IMR-90 (cell line): ENCODE results near the gene PSPN. TPM values are rescaled to one million over a fixed set of nuclear protein-coding genes. Genes with fewer than 3 reads are reported as not detected.
A peak's percentile ranks its signal among the peaks of the same experiment; 100 is the strongest.

Source experiments
- ATAC-seq: fragments of 200-7000 bp; cut with Tn5 transposase; 2 replicates; pipeline ENCODE4 v1.9.1; 2020; ENCODE audit warnings: low read depth, mild to moderate bottlenecking, moderate library complexity
- BruUV-seq: library from RNA; stranded (reverse); fragments of 400-500 nt; replicated peaks from 2 replicates; lab custom pipeline; 2021; lab: Mats Ljungman, UMichigan
- CTCF ChIA-PET: fragments of 300-600 bp; formaldehyde crosslinking; extraction: SDS; loops from one replicate; lab custom pipeline; 2021; ENCODE audit warnings: antibody characterized with exemption; lab: Yijun Ruan, JAX
- POLR2A ChIA-PET: fragments of 300-600 bp; sonication (Branson Sonifier 250); formaldehyde crosslinking; loops from one replicate; lab custom pipeline; 2022; ENCODE audit warnings: antibody characterized with exemption; ENCODE audit not compliant: unreplicated experiment; lab: Charles Lee
- DNase-seq: peaks from one replicate; pipeline ENCODE4 v3.0.0; 2013
- H2AFZ ChIP-seq: replicated peaks from 2 replicates; pipeline ENCODE3; 2013; ENCODE audit warnings: low read length, mild to moderate bottlenecking; ENCODE audit not compliant: poor library complexity
- H2AK5ac ChIP-seq: 2 replicates; pipeline ENCODE4 v1.6.1; 2013; ENCODE audit warnings: low read depth, low read length, inconsistent platforms
- H2AK9ac ChIP-seq: replicated peaks from 2 replicates; pipeline ENCODE3; 2013; ENCODE audit warnings: mild to moderate bottlenecking, low read depth, low read length, moderate library complexity; ENCODE audit not compliant: poor library complexity
- H2BK120ac ChIP-seq: 2 replicates; pipeline ENCODE4 v1.6.1; 2013; ENCODE audit warnings: low read depth, low read length, inconsistent platforms
- H2BK15ac ChIP-seq: 3 replicates; pipeline ENCODE4 v1.6.1; 2013; ENCODE audit warnings: low read depth, low read length, inconsistent platforms
- H2BK20ac ChIP-seq: 2 replicates; pipeline ENCODE4 v1.6.1; 2013; ENCODE audit warnings: low read depth, mild to moderate bottlenecking, inconsistent platforms, low read length, moderate library complexity
- H2BK5ac ChIP-seq: 2 replicates; pipeline ENCODE4 v1.6.1; 2013; ENCODE audit warnings: mild to moderate bottlenecking, low read depth, low read length, inconsistent platforms; ENCODE audit not compliant: poor library complexity, severe bottlenecking
- H3K14ac ChIP-seq: replicated peaks from 2 replicates; pipeline ENCODE4 v1.6.1; 2013; ENCODE audit warnings: low read depth, low read length, inconsistent platforms
- H3K18ac ChIP-seq: 2 replicates; pipeline ENCODE4 v1.6.1; 2013; ENCODE audit warnings: low read depth, low read length, control low read depth
- H3K23ac ChIP-seq: 2 replicates; pipeline ENCODE4 v1.6.1; 2013; ENCODE audit warnings: low read depth, low read length, inconsistent platforms
- H3K27ac ChIP-seq: 2 replicates; pipeline ENCODE4 v1.5.1; 2013; ENCODE audit warnings: mild to moderate bottlenecking, control low read depth, low read length; ENCODE audit not compliant: insufficient read depth
- H3K27me3 ChIP-seq: 2 replicates; pipeline ENCODE4 v1.6.1; 2013; ENCODE audit warnings: low read length; ENCODE audit not compliant: control insufficient read depth, insufficient read depth
- H3K36me3 ChIP-seq: 2 replicates; pipeline ENCODE4 v1.6.1; 2013; ENCODE audit warnings: low read length, mixed read lengths; ENCODE audit not compliant: control insufficient read depth, insufficient read depth
- H3K4ac ChIP-seq: 2 replicates; pipeline ENCODE4 v1.6.1; 2013; ENCODE audit warnings: low read depth, low read length, inconsistent platforms
- H3K4me1 ChIP-seq: 2 replicates; pipeline ENCODE4 v1.6.1; 2013; ENCODE audit warnings: low read length, mixed read lengths; ENCODE audit not compliant: control insufficient read depth, insufficient read depth
- H3K4me2 ChIP-seq: 2 replicates; pipeline ENCODE4 v1.6.1; 2013; ENCODE audit warnings: low read depth, mild to moderate bottlenecking, control low read depth, low read length, moderate library complexity
- H3K4me3 ChIP-seq: 2 replicates; pipeline ENCODE4 v1.5.1; 2013; ENCODE audit warnings: low read depth, mild to moderate bottlenecking, control low read depth, low read length, moderate library complexity; ENCODE audit not compliant: insufficient read depth
- H3K56ac ChIP-seq: 2 replicates; pipeline ENCODE4 v1.6.1; 2013; ENCODE audit warnings: low read length, inconsistent platforms; ENCODE audit not compliant: insufficient read depth; ENCODE audit errors: extremely low read depth
- H3K79me1 ChIP-seq, 2 experiments: 2 replicates each; pipeline ENCODE4 v1.6.1; 2013; ENCODE audit warnings: low read length in 2 of 2, inconsistent platforms in 1 of 2, low read depth in 1 of 2
- H3K9ac ChIP-seq: 2 replicates; pipeline ENCODE4 v1.6.1; 2013; ENCODE audit warnings: low read depth, low read length, control low read depth
- H3K9me1 ChIP-seq: 2 replicates; pipeline ENCODE4 v1.6.1; 2013; ENCODE audit warnings: low read length, inconsistent platforms; ENCODE audit not compliant: insufficient read depth
- H3K9me3 ChIP-seq: 2 replicates; pipeline ENCODE4 v1.6.1; 2013; ENCODE audit warnings: low read length; ENCODE audit not compliant: control insufficient read depth, insufficient read depth
- H4K20me1 ChIP-seq: 2 replicates; pipeline ENCODE4 v1.6.1; 2013; ENCODE audit warnings: low read length, inconsistent platforms; ENCODE audit not compliant: insufficient read depth
- H4K5ac ChIP-seq: 2 replicates; pipeline ENCODE4 v1.6.1; 2013; ENCODE audit warnings: mild to moderate bottlenecking, low read depth, low read length, control low read depth
- H4K8ac ChIP-seq, 2 experiments: 2 replicates each; pipeline ENCODE4 v1.6.1; 2013; ENCODE audit warnings: low read depth in 2 of 2, low read length in 2 of 2, control low read depth in 1 of 2, inconsistent platforms in 1 of 2
- H4K91ac ChIP-seq: 2 replicates; pipeline ENCODE4 v1.6.1; 2013; ENCODE audit warnings: low read depth, low read length, inconsistent platforms; ENCODE audit not compliant: insufficient read depth
- BHLHE40 ChIP-seq: fragments of 150-350 bp; IDR thresholded peaks from 2 replicates; pipeline ENCODE4 v1.6.1; 2016; ENCODE audit warnings: mild to moderate bottlenecking, low read depth, low read length
- CEBPB ChIP-seq: IDR thresholded peaks from 2 replicates; pipeline ENCODE4 v1.6.1; 2012; ENCODE audit warnings: low read depth, low read length, improper control_type of control experiment
- CHD1 ChIP-seq: IDR thresholded peaks from 2 replicates; pipeline ENCODE4 v1.6.1; 2012; ENCODE audit warnings: low read depth, low read length, improper control_type of control experiment
- FOS ChIP-seq: fragments of 150-350 bp; IDR thresholded peaks from 2 replicates; pipeline ENCODE4 v1.6.1; 2016; ENCODE audit warnings: low read depth, low read length
- MAFK ChIP-seq: IDR thresholded peaks from 2 replicates; pipeline ENCODE4 v1.6.1; 2012; ENCODE audit warnings: low read depth, low read length, improper control_type of control experiment
- MAZ ChIP-seq: IDR thresholded peaks from 2 replicates; pipeline ENCODE4 v1.6.1; 2012; ENCODE audit warnings: low read depth, mild to moderate bottlenecking, low read length, improper control_type of control experiment, moderate library complexity, borderline replicate concordance
- MXI1 ChIP-seq: IDR thresholded peaks from 2 replicates; pipeline ENCODE4 v1.6.1; 2012; ENCODE audit warnings: low read depth, mild to moderate bottlenecking, low read length, moderate library complexity, borderline replicate concordance
- NFE2L2 ChIP-seq: fragments of 150-350 bp; IDR thresholded peaks from 2 replicates; pipeline ENCODE4 v1.6.1; 2016; ENCODE audit warnings: low read depth, mild to moderate bottlenecking, low read length
- RAD21 ChIP-seq: IDR thresholded peaks from 2 replicates; pipeline ENCODE4 v1.6.1; 2012; ENCODE audit warnings: low read length, improper control_type of control experiment
- RCOR1 ChIP-seq: IDR thresholded peaks from 2 replicates; pipeline ENCODE4 v1.6.1; 2012; ENCODE audit warnings: mild to moderate bottlenecking, low read length, improper control_type of control experiment; ENCODE audit not compliant: insufficient replicate concordance
- RFX5 ChIP-seq: IDR thresholded peaks from 2 replicates; pipeline ENCODE4 v1.8.0; 2012; ENCODE audit warnings: low read depth, mild to moderate bottlenecking, low read length, moderate library complexity
- WGBS, 2 experiments: methylation state at CpG; one replicate each; pipeline versions ENCODE4 v1.1.5 to v1.1.7; 2013; ENCODE audit warnings: missing lambda C conversion rate in 2 of 2; ENCODE audit not compliant: insufficient read length in 1 of 2; ENCODE audit errors: extremely low coverage in 2 of 2; 5-methylcytosine and 5-hydroxymethylcytosine counted together
- dilution Hi-C: fragments of 300-500 bp; cut with HindIII; formaldehyde crosslinking; loops from one replicate; pipeline ENCODE4 v1.14.3; 2018; ENCODE audit warnings: low sequenced_read_pairs; ENCODE audit not compliant: unreplicated experiment
- in situ Hi-C: fragments of 300-500 bp; cut with MboI; formaldehyde crosslinking; loops from 3 replicates; pipeline ENCODE4 v1.14.3; 2019; ENCODE audit warnings: low sequenced_read_pairs, inconsistent platforms, mixed read lengths
- intact Hi-C: fragments of 100-400 bp; cut with micrococcal nuclease; formaldehyde crosslinking; loops from 2 replicates; pipeline ENCODE4 v1.10.0; 2022
- polyA plus RNA-seq, 3 experiments: library from polyadenylated mRNA; depleted of rRNA; stranded (reverse); fragments of >200 nt; gene quantifications; 2 replicates each; pipeline ENCODE4 v1.2.3, GENCODE V29; 2012; ENCODE audit warnings: low replicate concordance in 1 of 3
- total RNA-seq: library from RNA; depleted of rRNA; stranded (reverse); fragments of >200 nt; gene quantifications from 2 replicates; pipeline ENCODE4 v1.2.3, GENCODE V29; 2012
- TF ChIP-seq, protein P1 (sequence below): conservative IDR thresholded peaks from 2 replicates; pipeline ENCODE4 v1.5.1; 2012; ENCODE audit warnings: mild to moderate bottlenecking, low read depth, low read length, improper control_type of control experiment
- TF ChIP-seq, protein P2 (sequence below): fragments of 150-350 bp; IDR thresholded peaks from 2 replicates; pipeline ENCODE4 v1.6.1; 2017; ENCODE audit warnings: mild to moderate bottlenecking, antibody characterized with exemption, low read length, low read depth
- TF ChIP-seq, protein P3 (sequence below): fragments of 150-350 bp; IDR thresholded peaks from 2 replicates; pipeline ENCODE4 v1.6.1; 2016; ENCODE audit warnings: low read depth, mild to moderate bottlenecking, low read length, moderate library complexity, borderline replicate concordance

PSPN gene
- total and polyA plus RNA-seq, 2 of the 4 experiments (the other 2 are of a cell fraction) = 0.34 to 0.54 TPM

DNA sequence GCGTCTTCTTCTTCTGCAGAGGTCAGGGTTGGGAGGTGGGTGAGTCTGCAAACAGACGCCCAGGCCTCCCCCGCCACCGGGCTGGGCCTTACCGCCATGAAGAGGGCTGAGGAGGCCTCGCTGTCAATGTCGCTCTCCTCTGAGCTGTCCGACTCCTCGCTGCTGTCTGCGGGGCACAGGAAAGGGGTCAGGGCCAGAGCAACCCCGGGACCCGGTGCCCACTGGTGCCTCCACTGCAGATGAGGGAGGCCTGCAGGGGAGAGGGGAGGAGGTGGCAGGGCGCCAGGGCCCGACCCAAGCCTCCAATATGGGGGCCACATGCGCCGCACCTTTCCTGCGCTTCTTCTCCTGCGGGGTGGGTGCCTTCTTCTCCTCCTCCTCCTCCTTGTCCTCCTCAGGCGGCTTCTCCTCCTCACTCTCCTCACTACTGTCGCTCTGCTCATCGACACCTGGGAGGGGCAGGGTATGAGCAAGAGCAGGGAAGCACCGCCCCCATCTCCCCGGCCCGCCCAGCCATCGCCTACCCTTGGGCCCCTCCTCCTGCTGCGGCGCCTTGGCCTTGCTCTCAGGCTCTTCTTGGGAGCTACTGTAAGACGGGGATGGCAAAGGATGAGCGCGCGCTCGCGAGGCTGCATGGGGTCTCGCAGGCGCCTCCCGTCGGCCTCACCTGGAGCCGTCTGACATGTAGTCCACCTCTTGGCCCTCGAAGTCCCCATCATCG, 5.5 kb upstream of the PSPN start:
- no peak overlapping the region for H4K91ac ChIP-seq
- no peaks in the 10 kb centered on the region for H4K20me1 ChIP-seq
- H4K8ac ChIP-seq = no peak overlapping the region
- ATAC-seq (no peak), DNase-seq (no peak)
- no peak overlapping the region for H2BK120ac ChIP-seq
- H3K36me3 ChIP-seq = peaks cover 56% of the 10 kb centered on the region
- no peak overlapping the region for H2BK5ac ChIP-seq
- peaks cover 0 to 3% of the 10 kb centered on the region in 2 experiments; a peak in 2 of 4 replicates for H3K79me1 ChIP-seq
- H3K27me3 ChIP-seq = no peaks in the 10 kb centered on the region
- H2AK9ac ChIP-seq = peak overlapping the region; percentile 37
- CTCF ChIA-PET = no interaction called here
- POLR2A ChIA-PET = no interaction called here
- H3K9me1 ChIP-seq = no peaks in the 10 kb centered on the region
- H3K4me3 ChIP-seq = no peak overlapping the region
- H3K4ac ChIP-seq = no peak overlapping the region
- no peak overlapping the region for H3K9ac ChIP-seq
- peaks cover 7% of the 10 kb centered on the region; the same call in 1 of the 2 replicates for H3K9me3 ChIP-seq
- dilution Hi-C loops = no loop called here
- intact Hi-C loops = no loop called here
- no peak overlapping the region for H3K4me2 ChIP-seq
- H2BK15ac ChIP-seq = no peak overlapping the region
- H2AFZ ChIP-seq = no peak overlapping the region
- no peak overlapping the region for H3K18ac ChIP-seq
- H2BK20ac ChIP-seq = no peak overlapping the region
- no TSS peak for BruUV-seq
- H3K4me1 ChIP-seq = peaks cover 5% of the 10 kb centered on the region
- no peak overlapping the region for H4K5ac ChIP-seq
- H3K14ac ChIP-seq = no peak overlapping the region
- H3K56ac ChIP-seq = no peak overlapping the region
- WGBS, 2 experiments = 95% methylated on average over 20 of the region's 40 CpGs; no CpG with 5 or more reads in 1 of the 2 experiments
- no peak overlapping the region for H3K27ac ChIP-seq
- no peak for TF ChIP-seq BHLHE40
- TF ChIP-seq, protein P1, sequence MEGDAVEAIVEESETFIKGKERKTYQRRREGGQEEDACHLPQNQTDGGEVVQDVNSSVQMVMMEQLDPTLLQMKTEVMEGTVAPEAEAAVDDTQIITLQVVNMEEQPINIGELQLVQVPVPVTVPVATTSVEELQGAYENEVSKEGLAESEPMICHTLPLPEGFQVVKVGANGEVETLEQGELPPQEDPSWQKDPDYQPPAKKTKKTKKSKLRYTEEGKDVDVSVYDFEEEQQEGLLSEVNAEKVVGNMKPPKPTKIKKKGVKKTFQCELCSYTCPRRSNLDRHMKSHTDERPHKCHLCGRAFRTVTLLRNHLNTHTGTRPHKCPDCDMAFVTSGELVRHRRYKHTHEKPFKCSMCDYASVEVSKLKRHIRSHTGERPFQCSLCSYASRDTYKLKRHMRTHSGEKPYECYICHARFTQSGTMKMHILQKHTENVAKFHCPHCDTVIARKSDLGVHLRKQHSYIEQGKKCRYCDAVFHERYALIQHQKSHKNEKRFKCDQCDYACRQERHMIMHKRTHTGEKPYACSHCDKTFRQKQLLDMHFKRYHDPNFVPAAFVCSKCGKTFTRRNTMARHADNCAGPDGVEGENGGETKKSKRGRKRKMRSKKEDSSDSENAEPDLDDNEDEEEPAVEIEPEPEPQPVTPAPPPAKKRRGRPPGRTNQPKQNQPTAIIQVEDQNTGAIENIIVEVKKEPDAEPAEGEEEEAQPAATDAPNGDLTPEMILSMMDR = no peak
- no peak for TF ChIP-seq RFX5
- TF ChIP-seq, protein P2, sequence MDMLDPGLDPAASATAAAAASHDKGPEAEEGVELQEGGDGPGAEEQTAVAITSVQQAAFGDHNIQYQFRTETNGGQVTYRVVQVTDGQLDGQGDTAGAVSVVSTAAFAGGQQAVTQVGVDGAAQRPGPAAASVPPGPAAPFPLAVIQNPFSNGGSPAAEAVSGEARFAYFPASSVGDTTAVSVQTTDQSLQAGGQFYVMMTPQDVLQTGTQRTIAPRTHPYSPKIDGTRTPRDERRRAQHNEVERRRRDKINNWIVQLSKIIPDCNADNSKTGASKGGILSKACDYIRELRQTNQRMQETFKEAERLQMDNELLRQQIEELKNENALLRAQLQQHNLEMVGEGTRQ = no peak
- TF ChIP-seq MAZ = no peak
- no peak for TF ChIP-seq RCOR1
- no peak for TF ChIP-seq RAD21
- no peak for TF ChIP-seq NFE2L2
- TF ChIP-seq, protein P3, sequence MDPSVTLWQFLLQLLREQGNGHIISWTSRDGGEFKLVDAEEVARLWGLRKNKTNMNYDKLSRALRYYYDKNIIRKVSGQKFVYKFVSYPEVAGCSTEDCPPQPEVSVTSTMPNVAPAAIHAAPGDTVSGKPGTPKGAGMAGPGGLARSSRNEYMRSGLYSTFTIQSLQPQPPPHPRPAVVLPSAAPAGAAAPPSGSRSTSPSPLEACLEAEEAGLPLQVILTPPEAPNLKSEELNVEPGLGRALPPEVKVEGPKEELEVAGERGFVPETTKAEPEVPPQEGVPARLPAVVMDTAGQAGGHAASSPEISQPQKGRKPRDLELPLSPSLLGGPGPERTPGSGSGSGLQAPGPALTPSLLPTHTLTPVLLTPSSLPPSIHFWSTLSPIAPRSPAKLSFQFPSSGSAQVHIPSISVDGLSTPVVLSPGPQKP = no peak
- TF ChIP-seq CEBPB = no peak
- no peak for TF ChIP-seq MAFK
- no peak for TF ChIP-seq MXI1
- no peak for TF ChIP-seq CHD1
- TF ChIP-seq FOS = no peak
- H3K23ac ChIP-seq = no peak overlapping the region
- no peak overlapping the region for H2AK5ac ChIP-seq
- in situ Hi-C loops = no loop called here
